HEK293 (cell line): ENCODE data around the gene FAM234A.

Source experiments
- CTCF ChIA-PET: fragments of 350-600 bp; formaldehyde crosslinking; extraction: SDS; loops from one replicate; lab custom pipeline; 2021; ENCODE audit warnings: antibody characterized with exemption; lab: Yijun Ruan, JAX
- POLR2A ChIA-PET: fragments of 300-600 bp; formaldehyde crosslinking; extraction: SDS; loops from one replicate; lab custom pipeline; 2020; ENCODE audit warnings: antibody characterized with exemption, inconsistent platforms; lab: Yijun Ruan, JAX
- H3K27ac ChIP-seq: fragments of 200-500 bp; sonication (Bioruptor generic); 2 replicates; pipeline ENCODE4 v1.5.1; 2014; ENCODE audit warnings: low read depth, low read length, control low read depth, inconsistent platforms; ENCODE audit errors: extremely low read depth
- H3K36me3 ChIP-seq, 2 experiments: fragments of 200-500 bp in 1 of 2; sonication (Bioruptor generic) in 1 of 2; 1 replicate in 1 of 2; 2 replicates in 1 of 2; pipeline ENCODE4 v1.5.1; 2014 to 2017; ENCODE audit warnings: inconsistent platforms in 2 of 2, low read length in 2 of 2; ENCODE audit not compliant: control insufficient read depth in 2 of 2, insufficient read depth in 1 of 2
- H3K4me1 ChIP-seq: fragments of 200-500 bp; sonication (Bioruptor generic); 2 replicates; pipeline ENCODE4 v1.5.1; 2014; ENCODE audit warnings: mild to moderate bottlenecking, low read length, inconsistent platforms; ENCODE audit not compliant: control insufficient read depth, insufficient read depth
- H3K4me3 ChIP-seq: 2 replicates; pipeline ENCODE4 v1.5.1; 2011; ENCODE audit warnings: low read depth, mild to moderate bottlenecking, control low read depth, low read length, moderate library complexity
- H3K9me3 ChIP-seq: fragments of 200-500 bp; sonication (Bioruptor generic); 2 replicates; pipeline ENCODE4 v1.5.1; 2014; ENCODE audit warnings: low read depth, low read length, inconsistent platforms; ENCODE audit not compliant: control insufficient read depth, insufficient read depth
- ATF2 ChIP-seq: fragments of 450-650 bp; formaldehyde crosslinking; IDR thresholded peaks from 2 replicates; pipeline ENCODE4 v1.5.1; 2016; ENCODE audit warnings: missing biosample characterization, missing genetic modification characterization, low read depth
- CTCF ChIP-seq: fragments of 450-650 bp; formaldehyde crosslinking; IDR thresholded peaks from 2 replicates; pipeline ENCODE4 v1.5.1; 2016; ENCODE audit warnings: missing biosample characterization, missing genetic modification characterization
- GLIS1 ChIP-seq: fragments of 450-650 bp; formaldehyde crosslinking; IDR thresholded peaks from 2 replicates; pipeline ENCODE4 v1.5.1; 2016; ENCODE audit warnings: missing biosample characterization, missing genetic modification characterization
- HOXC10 ChIP-seq: sonication (generic); formaldehyde crosslinking; IDR thresholded peaks from 2 replicates; pipeline ENCODE4 v1.8.1; 2023; ENCODE audit warnings: mild to moderate bottlenecking, missing genetic modification reagents
- KLF1 ChIP-seq: fragments of 450-650 bp; formaldehyde crosslinking; IDR thresholded peaks from 2 replicates; pipeline ENCODE4 v1.5.1; 2016; ENCODE audit warnings: missing biosample characterization, missing genetic modification characterization
- RBAK ChIP-seq: fragments of 450-650 bp; formaldehyde crosslinking; IDR thresholded peaks from 2 replicates; pipeline ENCODE4 v1.5.1; 2016; ENCODE audit warnings: missing biosample characterization, missing genetic modification characterization
- SCRT1 ChIP-seq: fragments of 450-650 bp; formaldehyde crosslinking; IDR thresholded peaks from 2 replicates; pipeline ENCODE4 v1.5.1; 2016; ENCODE audit warnings: missing biosample characterization, missing genetic modification characterization, borderline replicate concordance
- SCRT2 ChIP-seq: fragments of 450-650 bp; formaldehyde crosslinking; IDR thresholded peaks from 2 replicates; pipeline ENCODE4 v1.5.1; 2016; ENCODE audit warnings: missing biosample characterization, missing genetic modification characterization
- SP2 ChIP-seq: fragments of 450-650 bp; formaldehyde crosslinking; IDR thresholded peaks from 2 replicates; pipeline ENCODE4 v1.5.1; 2016; ENCODE audit warnings: missing biosample characterization, missing genetic modification characterization
- TRIM28 ChIP-seq: IDR thresholded peaks from 2 replicates; pipeline ENCODE4 v1.6.1; 2011; ENCODE audit warnings: low read length, control low read depth, borderline replicate concordance
- ZFHX2 ChIP-seq: fragments of 450-650 bp; formaldehyde crosslinking; conservative IDR thresholded peaks from 2 replicates; pipeline ENCODE4 v1.5.1; 2016; ENCODE audit warnings: missing biosample characterization, missing genetic modification characterization
- ZNF211 ChIP-seq: fragments of 450-650 bp; formaldehyde crosslinking; IDR thresholded peaks from 2 replicates; pipeline ENCODE4 v1.5.1; 2016; ENCODE audit warnings: low read depth, missing biosample characterization, missing genetic modification characterization
- ZNF311 ChIP-seq: fragments of 450-650 bp; formaldehyde crosslinking; IDR thresholded peaks from 2 replicates; pipeline ENCODE4 v1.5.1; 2017; ENCODE audit warnings: missing biosample characterization, missing genetic modification characterization, borderline replicate concordance
- ZNF324 ChIP-seq: fragments of 450-650 bp; formaldehyde crosslinking; IDR thresholded peaks from 2 replicates; pipeline ENCODE4 v1.5.1; 2016; ENCODE audit warnings: missing biosample characterization, missing genetic modification characterization
- ZNF560 ChIP-seq: fragments of 450-650 bp; formaldehyde crosslinking; IDR thresholded peaks from 2 replicates; pipeline ENCODE4 v1.5.1; 2017; ENCODE audit warnings: missing biosample characterization, missing genetic modification characterization, borderline replicate concordance
- ZNF629 ChIP-seq: fragments of 450-650 bp; formaldehyde crosslinking; IDR thresholded peaks from 2 replicates; pipeline ENCODE4 v1.5.1; 2017; ENCODE audit warnings: missing biosample characterization, missing genetic modification characterization
- ZNF660 ChIP-seq: fragments of 450-650 bp; IDR thresholded peaks from 2 replicates; pipeline ENCODE4 v1.5.1; 2018; ENCODE audit warnings: missing biosample characterization, mild to moderate bottlenecking, missing genetic modification characterization

The FAM234A gene

GRCh38 chr16:301235-301634 is 66.6 kb downstream of the FAM234A start:
- CTCF ChIA-PET, result no interaction called here
- Histone ChIP-seq H3K36me3 (peaks cover 0 to 47% of the 10 kb centered on the region in 2 experiments; a peak in 2 of 3 replicates), H3K4me3 (no peak overlapping the region), H3K9me3 (no peaks in the 10 kb centered on the region), H3K4me1 (no peaks in the 10 kb centered on the region), H3K27ac (no peak overlapping the region)
- POLR2A ChIA-PET, result no interaction called here
- TF ChIP-seq SCRT1 (tag by site-specific recombination) (peak; percentile 96), SCRT2 (peak; percentile 74), ZNF660 (tag by site-specific recombination) (no peak), RBAK (no peak), ZFHX2 (no peak), ZNF324 (tag by site-specific recombination) (no peak), ATF2 (tag by site-specific recombination) (no peak), TRIM28 (no peak), ZNF629 (no peak), ZNF211 (tag by site-specific recombination) (no peak), SP2 (no peak)

- POLR2A ChIA-PET, result no interaction called here
These were observed 67.3 kb downstream of the FAM234A start for GRCh38 chr16:301950-302349.

GRCh38 chr16:303760-304505 is 69.3 kb downstream of the FAM234A start:
- Histone ChIP-seq H3K4me3 (no peak overlapping the region), H3K4me1 (no peaks in the 10 kb centered on the region), H3K36me3 (peaks cover 0 to 53% of the 10 kb centered on the region in 2 experiments; a peak in 2 of 3 replicates), H3K27ac (no peak overlapping the region), H3K9me3 (no peaks in the 10 kb centered on the region)
- TF ChIP-seq ZFHX2, result no peak
- no peak for TF ChIP-seq ZNF560 (tag by site-specific recombination)
- TF ChIP-seq GLIS1, result peak; percentile 54
- TF ChIP-seq HOXC10, result no peak
- peak; percentile 35; the same call in 1 of the 2 replicates for TF ChIP-seq CTCF (tag by site-specific recombination)
- no peak for TF ChIP-seq SP2
- ChIA-PET CTCF (interaction anchor here (0.5 kb wide), 1 partner anchor 34 kb away, joined by 3 read pairs; no protein-coding TSS in a partner anchor), POLR2A (no interaction called here)

More at GRCh38 chr16:301950-302349, 67.3 kb downstream of the FAM234A start:
- H3K27ac ChIP-seq, result no peak overlapping the region
- H3K36me3 ChIP-seq, result peaks cover 0 to 48% of the 10 kb centered on the region in 2 experiments; a peak in 2 of 3 replicates
- H3K4me1 ChIP-seq, result no peaks in the 10 kb centered on the region
- CTCF ChIA-PET, result no interaction called here
- H3K4me3 ChIP-seq, result no peak overlapping the region
- TF ChIP-seq ZNF311 (tag by site-specific recombination), result no peak
- no peak for TF ChIP-seq KLF1 (tag by site-specific recombination)
- no peaks in the 10 kb centered on the region for H3K9me3 ChIP-seq
